Panc1 (cell line): ENCODE measurements around the gene ANKRD33B. TPM values are rescaled to one million over a fixed set of nuclear protein-coding genes. Genes with fewer than 3 reads are reported as not detected.

ENCODE experiments used
- ATAC-seq: fragments of 200-7000 bp; cut with Tn5 transposase; 2 replicates; pipeline ENCODE4 v1.9.1; 2020; ENCODE audit warnings: mild to moderate bottlenecking, moderate library complexity
- BruUV-seq: library from RNA; stranded (reverse); fragments of 400-500 nt; replicated peaks from 2 replicates; lab custom pipeline; 2021; lab: Mats Ljungman, UMichigan
- CTCF ChIA-PET: fragments of 300-600 bp; sonication (Branson Sonifier 250); formaldehyde crosslinking; loops from one replicate; lab custom pipeline; 2022; ENCODE audit warnings: antibody characterized with exemption; lab: Charles Lee
- POLR2A ChIA-PET: fragments of 300-600 bp; sonication (Branson Sonifier 250); formaldehyde crosslinking; loops from one replicate; lab custom pipeline; 2022; ENCODE audit warnings: antibody characterized with exemption; lab: Charles Lee
- DNase-seq: peaks from one replicate; pipeline ENCODE4 v3.0.0-alpha.2; 2010; ENCODE audit warnings: low read depth, low spot score
- H3K27ac ChIP-seq: 2 replicates; pipeline ENCODE4 v1.5.1; 2011; ENCODE audit warnings: mild to moderate bottlenecking, low read length, inconsistent platforms
- H3K27me3 ChIP-seq: fragments of 200-500 bp; sonication (Bioruptor generic); 2 replicates; pipeline ENCODE4 v1.6.0; 2014; ENCODE audit warnings: low read length, inconsistent platforms; ENCODE audit not compliant: control insufficient read depth, insufficient read depth
- H3K36me3 ChIP-seq: fragments of 200-500 bp; sonication (Bioruptor generic); 2 replicates; pipeline ENCODE4 v1.5.1; 2014; ENCODE audit warnings: inconsistent platforms, mild to moderate bottlenecking, low read length, moderate library complexity; ENCODE audit not compliant: control insufficient read depth, insufficient read depth
- H3K4me1 ChIP-seq: 2 replicates; pipeline ENCODE4 v1.5.1; 2011; ENCODE audit warnings: inconsistent platforms, mild to moderate bottlenecking, low read length, moderate library complexity; ENCODE audit not compliant: control insufficient read depth, insufficient read depth
- H3K4me3 ChIP-seq, 2 experiments: 2 replicates each; pipeline ENCODE4 v1.5.1; 2011 to 2012; ENCODE audit warnings: low read depth in 2 of 2, low read length in 2 of 2, mild to moderate bottlenecking in 2 of 2, inconsistent platforms in 1 of 2, moderate library complexity in 1 of 2
- H3K9me3 ChIP-seq: fragments of 200-500 bp; sonication (Bioruptor generic); 2 replicates; pipeline ENCODE4 v1.5.1; 2014; ENCODE audit warnings: low read depth, mild to moderate bottlenecking, inconsistent platforms, low read length, moderate library complexity; ENCODE audit not compliant: control insufficient read depth, insufficient read depth
- CTCF ChIP-seq: fragments of 450-650 bp; IDR thresholded peaks from 2 replicates; pipeline ENCODE4 v1.5.1; 2017; ENCODE audit warnings: mild to moderate bottlenecking
- POLR2AphosphoS5 ChIP-seq: IDR thresholded peaks from 2 replicates; pipeline ENCODE4 v1.6.1; 2012; ENCODE audit warnings: mild to moderate bottlenecking, low read depth, low read length, moderate library complexity
- SIN3A ChIP-seq: IDR thresholded peaks from 2 replicates; pipeline ENCODE4 v1.6.1; 2012; ENCODE audit warnings: low read depth, mild to moderate bottlenecking, low read length, moderate library complexity, borderline replicate concordance; ENCODE audit not compliant: insufficient read depth
- TCF7L2 ChIP-seq: IDR thresholded peaks from 2 replicates; pipeline ENCODE4 v1.6.1; 2011; ENCODE audit warnings: mild to moderate bottlenecking, low read depth, low read length, inconsistent platforms
- in situ Hi-C: cut with HindIII; loops from 2 replicates; pipeline ENCODE4 v1.10.0; 2016; ENCODE audit warnings: low sequenced_read_pairs, low pct_unique_long_range_greater_than_20kb
- intact Hi-C: fragments of 100-400 bp; cut with micrococcal nuclease; formaldehyde crosslinking; loops from one replicate; pipeline ENCODE4 v1.10.0; 2022; ENCODE audit not compliant: unreplicated experiment
- total RNA-seq: library from RNA; stranded (reverse); gene quantifications from one replicate; pipeline ENCODE4 v1.2.1, GENCODE V29; 2021; ENCODE audit not compliant: unreplicated experiment
- TF ChIP-seq, protein P1 (sequence below), 2 experiments: IDR thresholded peaks; 2 replicates each; pipeline ENCODE4 v1.6.1; 2011 to 2012; ENCODE audit warnings: low read depth in 2 of 2, control low read depth in 1 of 2, low read length in 1 of 2, mild to moderate bottlenecking in 1 of 2, moderate library complexity in 1 of 2; ENCODE audit not compliant: insufficient read depth in 1 of 2

The ANKRD33B gene
- total RNA-seq, 1 experiment from 2014 or later, result 19.1 TPM

- H3K4me3 ChIP-seq, result no peak overlapping the region
- BruUV-seq, result no TSS peak
- CTCF ChIA-PET, result no interaction called here
- no peak for DNase-seq
- ATAC-seq, result no peak
- H3K9me3 ChIP-seq, result no peaks in the 10 kb centered on the region
- POLR2A ChIA-PET, result no interaction called here
- TF ChIP-seq TCF7L2 (no peak), SIN3A (no peak), POLR2AphosphoS5 (no peak), CTCF (no peak)
- TF ChIP-seq, protein P1, sequence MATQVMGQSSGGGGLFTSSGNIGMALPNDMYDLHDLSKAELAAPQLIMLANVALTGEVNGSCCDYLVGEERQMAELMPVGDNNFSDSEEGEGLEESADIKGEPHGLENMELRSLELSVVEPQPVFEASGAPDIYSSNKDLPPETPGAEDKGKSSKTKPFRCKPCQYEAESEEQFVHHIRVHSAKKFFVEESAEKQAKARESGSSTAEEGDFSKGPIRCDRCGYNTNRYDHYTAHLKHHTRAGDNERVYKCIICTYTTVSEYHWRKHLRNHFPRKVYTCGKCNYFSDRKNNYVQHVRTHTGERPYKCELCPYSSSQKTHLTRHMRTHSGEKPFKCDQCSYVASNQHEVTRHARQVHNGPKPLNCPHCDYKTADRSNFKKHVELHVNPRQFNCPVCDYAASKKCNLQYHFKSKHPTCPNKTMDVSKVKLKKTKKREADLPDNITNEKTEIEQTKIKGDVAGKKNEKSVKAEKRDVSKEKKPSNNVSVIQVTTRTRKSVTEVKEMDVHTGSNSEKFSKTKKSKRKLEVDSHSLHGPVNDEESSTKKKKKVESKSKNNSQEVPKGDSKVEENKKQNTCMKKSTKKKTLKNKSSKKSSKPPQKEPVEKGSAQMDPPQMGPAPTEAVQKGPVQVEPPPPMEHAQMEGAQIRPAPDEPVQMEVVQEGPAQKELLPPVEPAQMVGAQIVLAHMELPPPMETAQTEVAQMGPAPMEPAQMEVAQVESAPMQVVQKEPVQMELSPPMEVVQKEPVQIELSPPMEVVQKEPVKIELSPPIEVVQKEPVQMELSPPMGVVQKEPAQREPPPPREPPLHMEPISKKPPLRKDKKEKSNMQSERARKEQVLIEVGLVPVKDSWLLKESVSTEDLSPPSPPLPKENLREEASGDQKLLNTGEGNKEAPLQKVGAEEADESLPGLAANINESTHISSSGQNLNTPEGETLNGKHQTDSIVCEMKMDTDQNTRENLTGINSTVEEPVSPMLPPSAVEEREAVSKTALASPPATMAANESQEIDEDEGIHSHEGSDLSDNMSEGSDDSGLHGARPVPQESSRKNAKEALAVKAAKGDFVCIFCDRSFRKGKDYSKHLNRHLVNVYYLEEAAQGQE (IDR thresholded peaks at IDR 0.05; ENCODE audit: insufficient read depth in 1 of 2, low read depth in 2 of 2, low read length in 1 of 2), result no peak
- H3K4me1 ChIP-seq, result no peaks in the 10 kb centered on the region
- no peak overlapping the region for H3K27ac ChIP-seq
- no peaks in the 10 kb centered on the region for H3K27me3 ChIP-seq
- no peaks in the 10 kb centered on the region for H3K36me3 ChIP-seq
- intact Hi-C loops (no loop called here), in situ Hi-C loops (no loop called here)
Observed at GRCh38 chr5:10673017-10673389, 109.1 kb downstream of the ANKRD33B start.

DNA sequence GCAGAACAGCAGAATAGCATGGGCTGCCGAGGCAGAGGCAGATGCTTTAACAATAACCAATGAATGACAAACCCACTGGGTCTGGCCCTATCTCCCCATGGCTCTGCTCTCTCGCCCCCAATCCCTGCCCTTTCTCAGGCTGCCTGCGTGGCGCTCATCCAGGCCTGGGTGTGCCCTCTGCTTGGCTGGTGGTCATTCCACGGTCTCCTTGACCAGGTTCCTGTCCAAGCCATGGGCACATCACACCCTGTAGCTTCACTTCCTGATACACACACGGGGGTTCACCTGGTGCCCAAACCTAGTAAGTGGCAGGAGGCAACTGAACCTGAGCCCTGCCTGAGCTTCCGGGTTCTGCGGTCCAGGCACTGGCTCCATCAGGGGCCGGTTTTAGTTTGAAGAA, 109.5 kb downstream of the ANKRD33B start:
- no peaks in the 10 kb centered on the region for H3K4me1 ChIP-seq
- in situ Hi-C loops (no loop called here), intact Hi-C loops (no loop called here)
- H3K27ac ChIP-seq, result no peak overlapping the region
- CTCF ChIA-PET, result no interaction called here
- H3K9me3 ChIP-seq, result no peaks in the 10 kb centered on the region
- H3K27me3 ChIP-seq, result no peaks in the 10 kb centered on the region
- no TSS peak for BruUV-seq
- H3K36me3 ChIP-seq, result no peaks in the 10 kb centered on the region
- TF ChIP-seq POLR2AphosphoS5, result no peak
- TF ChIP-seq CTCF, result no peak
- TF ChIP-seq, protein P1 (IDR thresholded peaks at IDR 0.05; ENCODE audit: insufficient read depth in 1 of 2, low read depth in 2 of 2, low read length in 1 of 2), result no peak
- TF ChIP-seq SIN3A, result no peak
- no peak for TF ChIP-seq TCF7L2
- POLR2A ChIA-PET, result no interaction called here
- DNase-seq (no peak), ATAC-seq (peak; percentile 11; the same call in 1 of the 2 replicates)
- H3K4me3 ChIP-seq, result no peak overlapping the region
